GM21576 (cell line): Measurements from ENCODE around the gene RABL2B.

Experiments
- ATAC-seq: cut with Tn5 transposase; IDR thresholded peaks from one replicate; pipeline ENCODE4 v1.9.1; 2021; ENCODE audit warnings: mild to moderate bottlenecking, moderate library complexity; ENCODE audit not compliant: unreplicated experiment

RABL2B gene

GRCh38 chr22:50738649-50739227 lies 44.7 kb downstream of the RABL2B start:
- no peak for ATAC-seq

DNA sequence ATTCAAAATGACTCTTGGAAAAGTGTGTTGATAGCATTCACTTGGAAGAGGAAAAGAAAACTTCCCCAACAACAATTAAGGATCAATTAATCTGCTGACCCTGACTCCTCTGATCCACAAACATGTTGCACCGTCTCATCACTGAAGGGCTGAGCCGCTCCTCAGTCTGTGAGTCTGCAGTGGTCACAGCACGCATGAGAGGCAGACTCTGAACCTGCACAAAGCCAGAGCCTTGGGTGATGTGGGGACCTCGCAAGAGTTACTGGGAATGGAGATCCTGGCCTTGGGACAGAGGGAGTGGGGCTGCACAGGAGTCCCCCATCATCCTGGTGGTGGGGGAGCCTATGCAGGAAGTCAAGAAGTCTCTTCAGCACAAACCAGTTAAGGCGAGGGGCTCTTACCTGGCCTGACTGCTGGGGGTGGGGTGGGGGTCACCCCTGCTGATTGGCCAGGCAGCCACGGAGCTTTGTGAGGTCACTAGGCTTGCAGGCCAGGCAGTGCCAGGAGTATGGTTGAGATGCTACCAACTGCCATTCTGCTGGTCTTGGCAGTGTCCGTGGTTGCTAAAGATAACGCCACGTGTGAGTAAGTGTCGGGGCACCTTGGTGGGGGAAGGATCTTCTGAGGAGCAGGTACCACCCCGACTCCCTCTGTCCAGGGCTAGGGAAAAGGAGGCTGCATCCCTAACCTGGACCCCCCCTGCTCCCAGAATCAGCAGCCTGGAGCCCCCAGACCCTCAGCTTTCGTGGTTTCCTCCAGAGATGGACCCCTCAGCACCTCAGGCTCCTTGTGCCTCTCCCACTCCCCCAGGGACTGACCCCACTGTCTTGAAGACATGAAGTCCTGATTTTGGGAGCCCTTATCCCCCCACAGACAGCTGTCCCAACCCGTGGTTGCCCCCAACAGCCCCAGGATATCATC lies 45.4 kb downstream of the RABL2B start, which contains the start of gene ACR:
ACR (plus strand) TSS at position 477 of the 921 bp plus-strand sequence; CDS start at position 509, 32 bp downstream.
- no peak for ATAC-seq

- no peak for ATAC-seq
Observed at GRCh38 chr22:50735739-50736030, 47.8 kb downstream of the RABL2B start.

DNA sequence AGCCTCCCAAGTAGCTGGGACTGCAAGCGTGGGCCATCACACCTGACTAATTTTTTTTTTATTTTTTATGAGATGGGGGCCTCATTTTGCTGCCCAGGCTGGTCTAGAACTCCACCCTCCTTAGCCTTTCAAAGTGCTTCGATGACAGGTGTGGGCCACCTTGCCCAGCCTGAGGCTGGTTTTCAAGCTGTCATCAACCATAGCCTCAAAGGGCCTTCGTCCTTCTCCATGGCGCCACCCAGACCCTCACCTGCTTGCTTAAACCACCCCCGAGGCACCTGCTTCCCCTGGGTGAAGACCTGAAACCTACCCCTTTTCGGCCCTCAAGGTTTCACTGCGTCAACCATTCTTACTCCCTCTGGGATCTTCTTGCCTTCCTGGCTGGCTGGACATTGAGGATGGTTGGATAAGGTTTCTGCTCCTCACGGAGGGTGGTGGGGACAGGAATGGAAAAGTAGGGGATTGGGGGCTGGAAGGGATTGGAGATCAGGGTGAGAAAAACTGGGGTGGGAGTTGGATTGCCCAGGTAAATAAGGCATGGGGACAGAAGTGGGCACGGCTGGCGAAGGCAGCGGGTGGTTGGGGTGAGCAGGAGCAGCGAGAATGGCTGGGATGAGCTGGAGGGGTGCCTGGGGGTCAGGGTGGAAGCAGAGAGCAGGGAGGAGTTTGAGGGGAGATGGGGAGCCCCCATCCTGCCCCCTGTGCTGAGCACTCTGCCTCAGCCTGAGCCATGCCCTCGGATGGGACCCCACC lies 48.3 kb downstream of the RABL2B start:
- no peak for ATAC-seq

GRCh38 chr22:50734343-50734771 lies 49.1 kb downstream of the RABL2B start:
- no peak for ATAC-seq

DNA sequence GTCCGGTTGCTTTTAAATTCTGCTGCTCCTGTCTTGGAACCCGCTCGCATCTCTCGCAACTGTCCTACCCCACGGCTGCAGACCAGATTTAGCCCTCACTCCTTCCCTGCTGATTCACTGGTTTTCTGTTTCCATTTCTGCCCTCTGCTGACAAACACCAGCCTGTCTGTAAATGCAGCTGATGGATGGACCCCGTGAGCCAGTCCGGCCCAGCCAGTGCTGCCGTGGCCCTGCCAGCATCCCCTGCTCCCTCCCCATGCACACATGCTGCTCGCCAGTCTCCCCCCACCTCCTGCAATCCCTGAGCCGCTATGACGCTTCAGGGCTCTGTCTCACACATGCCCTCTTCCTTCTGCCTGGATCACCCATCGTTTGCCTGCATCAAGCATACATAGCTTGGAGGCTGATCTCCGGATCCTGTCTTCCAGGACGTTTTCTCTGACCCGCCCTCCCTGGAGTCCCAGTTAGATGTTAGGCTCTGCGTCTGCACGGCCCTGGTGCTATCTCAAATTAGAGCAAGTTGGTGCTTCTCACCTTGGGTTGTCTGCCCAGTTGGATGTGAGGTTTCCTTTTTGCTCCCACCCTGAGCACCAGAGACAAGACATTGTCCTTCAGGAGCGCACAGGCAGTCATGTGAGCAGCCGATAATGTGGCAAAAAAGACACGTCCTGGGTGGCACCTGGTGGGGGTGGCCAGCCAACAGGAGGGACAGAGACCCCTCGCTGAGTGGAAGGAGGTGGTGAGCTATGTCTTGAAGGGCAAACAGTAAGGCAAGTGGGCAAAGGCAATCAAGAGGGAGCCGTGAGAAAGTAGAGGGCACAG lies 49.7 kb downstream of the RABL2B start:
- ATAC-seq, result no peak

DNA sequence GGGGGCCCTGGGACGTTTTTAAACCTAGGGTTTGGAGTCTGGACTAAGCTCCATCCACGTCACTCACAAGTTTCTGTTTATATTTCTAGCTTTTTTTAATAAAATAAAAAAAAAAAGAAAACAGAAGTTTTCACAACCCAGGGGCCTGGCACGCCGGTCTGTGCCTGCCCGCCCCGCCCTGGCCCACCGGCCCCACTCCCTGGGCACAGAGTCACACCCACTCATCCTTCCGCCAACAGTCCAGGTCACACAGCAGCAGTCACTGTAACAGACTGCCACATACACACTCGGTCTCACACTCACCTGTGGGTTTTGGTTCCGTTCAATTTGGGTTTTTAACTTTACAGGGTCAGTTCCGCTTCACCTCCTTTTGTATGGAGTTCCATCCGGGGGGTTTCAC lies 50.8 kb downstream of the RABL2B start:
- ATAC-seq, result no peak

GRCh38 chr22:50731811-50732624 lies 51.4 kb downstream of the RABL2B start:
- no peak for ATAC-seq

DNA sequence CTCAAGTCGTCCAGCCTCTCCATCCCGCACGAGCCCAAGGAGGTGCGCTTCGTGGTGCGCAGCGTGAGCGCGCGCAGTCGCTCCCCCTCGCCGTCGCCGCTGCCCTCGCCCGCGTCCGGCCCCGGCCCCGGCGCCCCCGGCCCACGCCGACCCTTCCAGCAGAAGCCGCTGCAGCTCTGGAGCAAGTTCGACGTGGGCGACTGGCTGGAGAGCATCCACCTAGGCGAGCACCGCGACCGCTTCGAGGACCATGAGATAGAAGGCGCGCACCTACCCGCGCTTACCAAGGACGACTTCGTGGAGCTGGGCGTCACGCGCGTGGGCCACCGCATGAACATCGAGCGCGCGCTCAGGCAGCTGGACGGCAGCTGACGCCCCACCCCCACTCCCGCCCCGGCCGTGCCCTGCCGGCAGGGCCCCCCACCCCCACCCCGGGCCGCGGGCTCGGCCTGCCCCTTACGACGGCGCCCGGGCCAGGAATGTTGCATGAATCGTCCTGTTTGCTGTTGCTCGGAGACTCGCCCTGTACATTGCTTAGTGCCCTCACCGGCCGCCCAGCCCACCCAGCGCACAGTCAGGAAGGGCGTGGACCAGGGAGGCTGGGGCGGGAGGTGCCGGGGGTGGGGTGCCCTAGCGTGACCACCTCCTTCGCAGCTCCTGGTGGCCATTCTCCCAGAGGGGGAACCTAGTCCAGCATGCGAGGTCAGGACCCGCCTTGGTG lies 52.3 kb downstream of the RABL2B start:
- no peak for ATAC-seq

GRCh38 chr22:50730013-50730891 lies 53.2 kb downstream of the RABL2B start:
- no peak for ATAC-seq

- ATAC-seq, result no peak
Observed at GRCh38 chr22:50729391-50730012, 53.9 kb downstream of the RABL2B start.

GRCh38 chr22:50728523-50728931 lies 54.9 kb downstream of the RABL2B start:
- no peak for ATAC-seq

DNA sequence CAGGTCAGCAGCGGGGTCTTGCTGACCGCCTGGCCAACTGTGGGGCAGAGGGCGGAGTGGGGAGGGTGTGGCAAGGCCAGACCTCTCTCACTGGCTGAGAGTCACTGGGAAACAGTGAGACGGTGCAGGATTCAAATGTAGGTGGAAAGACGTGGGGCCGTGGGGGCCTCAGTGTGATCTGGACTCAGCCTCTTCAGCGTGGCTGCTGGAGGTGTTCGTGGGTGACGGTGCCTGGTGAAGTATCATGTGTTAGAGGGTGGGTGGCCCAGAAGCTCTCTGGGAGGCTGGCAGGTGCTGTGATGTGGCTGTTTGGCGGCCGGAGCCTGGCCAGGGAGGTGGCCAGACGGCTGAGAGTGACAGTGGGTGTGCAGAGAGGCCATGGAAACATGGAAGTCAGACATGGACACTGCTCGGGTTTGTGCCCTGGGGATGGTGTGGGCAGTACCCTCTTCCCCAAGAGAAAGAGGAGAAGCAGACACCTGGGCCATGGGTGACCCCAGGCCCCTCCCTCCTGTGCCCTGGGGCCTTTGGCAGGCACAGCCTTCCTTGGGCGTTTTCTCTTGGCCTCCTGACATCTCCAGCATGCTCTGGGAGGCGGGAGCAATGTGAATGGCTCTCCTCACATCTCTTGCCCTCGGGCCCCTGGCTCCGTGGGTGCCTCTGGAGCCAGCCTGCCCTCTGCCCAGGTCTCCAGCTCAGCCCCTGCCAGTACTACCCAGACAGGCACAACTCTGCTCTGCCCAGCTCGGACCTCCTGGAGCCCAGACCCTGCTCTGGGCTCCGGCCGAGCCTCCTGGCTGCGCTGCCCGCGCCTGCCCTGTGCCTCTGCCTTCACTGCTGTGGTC lies 55.5 kb downstream of the RABL2B start:
- no peak for ATAC-seq

GRCh38 chr22:50726643-50727340 lies 56.6 kb downstream of the RABL2B start:
- no peak for ATAC-seq

DNA sequence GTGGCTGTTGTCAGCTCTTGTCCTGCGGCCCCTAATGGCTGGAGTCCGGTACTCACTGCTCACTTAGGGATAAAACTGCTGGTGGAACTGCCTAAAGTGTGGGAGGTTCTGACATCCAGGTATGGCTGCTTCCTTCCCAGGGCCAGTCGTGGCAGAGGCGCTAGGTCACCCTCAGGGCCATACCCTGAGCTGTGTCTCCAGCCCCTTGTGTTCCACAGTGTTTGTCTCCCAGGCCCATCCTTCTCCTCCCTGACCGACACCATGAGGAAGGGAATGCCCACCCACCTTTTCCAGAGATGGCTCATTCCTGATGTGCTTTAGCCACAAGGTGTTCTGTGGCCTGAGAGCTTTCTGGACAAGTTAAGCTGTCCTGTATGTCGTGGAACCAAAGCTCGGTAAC lies 57.8 kb downstream of the RABL2B start:
- no peak for ATAC-seq

DNA sequence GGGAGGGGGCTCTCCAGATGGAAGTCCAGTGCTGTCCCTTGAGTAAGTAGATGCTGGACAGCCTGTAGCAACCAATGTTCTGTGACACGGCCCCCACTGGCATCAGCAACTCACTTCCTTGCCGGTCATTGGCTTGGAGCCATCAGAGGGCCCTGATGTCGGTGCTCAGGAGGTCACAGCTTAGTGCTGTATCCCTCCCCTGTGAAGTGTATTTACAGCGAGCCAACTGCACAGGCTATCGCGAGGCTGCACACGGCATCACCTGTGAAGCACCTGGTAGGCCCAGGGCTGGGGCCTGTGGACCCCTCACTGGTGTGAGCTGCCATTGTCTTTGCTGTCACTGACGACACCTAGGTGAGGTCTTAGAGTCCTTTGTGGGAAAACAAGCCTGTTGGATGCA lies 58.8 kb downstream of the RABL2B start:
- ATAC-seq, result no peak
